Heart left ventricle (tissue), 16 donors: ENCODE results near the gene PRRX2. TPM values are rescaled to one million over a fixed set of nuclear protein-coding genes. Genes with fewer than 3 reads are reported as not detected.
A peak's percentile ranks its signal among the peaks of the same experiment; 100 is the strongest.

Experiments
- ATAC-seq, 4 donors: fragments of 200-7000 bp; cut with Tn5 transposase; one replicate each; pipeline ENCODE4 v1.9.1; 2020 to 2022; ENCODE audit warnings: moderate library complexity in 4 of 4, mild to moderate bottlenecking in 3 of 4, moderate number of reproducible peaks in 1 of 4
- DNase-seq, 5 donors: peaks; one replicate each; pipeline ENCODE4 v3.0.0-alpha.2; 2020
- H3K27ac ChIP-seq, 12 donors: fragments of 200-600 bp; sonication (generic) in 4 of 12; one replicate each; pipeline versions ENCODE4 v1.5.0 to v1.8.0; 2016 to 2022; ENCODE audit warnings: mild to moderate bottlenecking in 2 of 12
- H3K27me3 ChIP-seq, 9 donors: fragments of 200-600 bp; sonication (generic) in 2 of 9; one replicate each; pipeline versions ENCODE4 v1.5.1 to v1.8.0; 2016 to 2022; ENCODE audit warnings: mild to moderate bottlenecking in 3 of 9
- H3K36me3 ChIP-seq, 9 donors: fragments of 200-600 bp; sonication (generic) in 2 of 9; one replicate each; pipeline versions ENCODE4 v1.5.0 to v1.8.0; 2018 to 2022; ENCODE audit warnings: mild to moderate bottlenecking in 2 of 9
- H3K4me1 ChIP-seq, 12 donors: fragments of 200-600 bp; sonication (generic) in 4 of 12; one replicate each; pipeline versions ENCODE4 v1.5.0 to v1.8.0; 2016 to 2022; ENCODE audit warnings: mild to moderate bottlenecking in 3 of 12
- H3K4me3 ChIP-seq, 12 donors: fragments of 200-600 bp; sonication (generic) in 4 of 12; one replicate each; pipeline versions ENCODE4 v1.5.0 to v1.8.0; 2017 to 2022; ENCODE audit warnings: mild to moderate bottlenecking in 9 of 12, moderate library complexity in 4 of 12
- H3K9me3 ChIP-seq, 12 donors: fragments of 200-600 bp; sonication (generic) in 4 of 12; one replicate each; pipeline versions ENCODE4 v1.5.0 to v1.8.0; 2016 to 2022; ENCODE audit warnings: mild to moderate bottlenecking in 1 of 12
- POLR2A ChIP-seq, 2 donors: fragments of 450-650 bp; IDR thresholded peaks; one replicate each; pipeline ENCODE4 v1.6.1; 2017; ENCODE audit warnings: antibody characterized with exemption in 2 of 2, mild to moderate bottlenecking in 2 of 2, moderate library complexity in 2 of 2
- WGBS, 4 donors: extraction: QIAGEN DNeasy Blood & Tissue Kit in 2 of 4; methylation state at CpG; one replicate each; pipeline versions ENCODE4 v1.1.5 to v1.1.7; 2013 to 2018; 5-methylcytosine and 5-hydroxymethylcytosine counted together
- intact Hi-C, 10 donors: fragments of 100-400 bp; cut with DNase I; formaldehyde crosslinking; loops; one replicate each; pipeline versions ENCODE4 v1.11.1 to v1.14.2; 2022
- polyA plus RNA-seq, 2 donors: library from polyadenylated mRNA; stranded (reverse); fragments of 200-250 nt; gene quantifications; one replicate each; pipeline ENCODE4 v1.2.3, GENCODE V29; 2013
- total RNA-seq, 9 donors: library from RNA; depleted of rRNA in 2 of 9; stranded (reverse); fragments of >200 nt in 2 of 9; fragmentation: NEBNext Ultra II Directional in 3 of 9; extraction: Animal tissue kit (Norgen Biotek cat#: 25700) in 3 of 9; gene quantifications; one replicate each; pipeline versions ENCODE4 v1.1.0 to v1.2.4, GENCODE V29; 2016 to 2023
- TF ChIP-seq, protein P1 (sequence below), 12 donors: fragments of 200-600 bp; sonication (generic) in 4 of 12; IDR thresholded peaks; one replicate each; pipeline versions ENCODE4 v1.5.0 to v1.8.0; 2018 to 2022; ENCODE audit warnings: antibody characterized with exemption in 12 of 12, mild to moderate bottlenecking in 5 of 12
- donor health status: ischemic (EF 13 %, LVEDD 7.1; RV severe dilation, severe dysfunction).
- donor health status: healthy with polysubstance abuse.
- donor health status: DM: no; HTN: yes; CAD: no.
- donor health status: DM: no; HTN: no; CAD: no.
- donor health status: ischemic (EF 25% LVEDD 6.9; RV normal size, moderate dysfunction).
- donor health status: ischemic (EF 25% LVEDD 5.7; RV mildly dilated, moderate dysfunction).
- donor health status: healthy.
- donor health status: DM: yes; HTN: yes; CAD: no.
- donor health status: ischemic (EF 35%, LVEDD 5.7; RV mildly dilated, moderate dysfunction).
- donor health status: nonischemic (EF 11% LVEDD 7.7; RV severe dilation, severe dysfunction).
- donor health status: DM: yes; HTN: yes; CAD: no.
- donor health status: PGD.
- donor health status: ischemic (EF 29% LVEDD 5.4; RV normal size, mild dysfunction).
- donor health status: nonischemic (EF 23%, LVEDD 6.1; RV moderate dilation, normal function).

Gene PRRX2
- total and polyA plus RNA-seq, 11 donors = 0.22 to 1.5 (median 0.75) TPM; not detected in 1

DNA sequence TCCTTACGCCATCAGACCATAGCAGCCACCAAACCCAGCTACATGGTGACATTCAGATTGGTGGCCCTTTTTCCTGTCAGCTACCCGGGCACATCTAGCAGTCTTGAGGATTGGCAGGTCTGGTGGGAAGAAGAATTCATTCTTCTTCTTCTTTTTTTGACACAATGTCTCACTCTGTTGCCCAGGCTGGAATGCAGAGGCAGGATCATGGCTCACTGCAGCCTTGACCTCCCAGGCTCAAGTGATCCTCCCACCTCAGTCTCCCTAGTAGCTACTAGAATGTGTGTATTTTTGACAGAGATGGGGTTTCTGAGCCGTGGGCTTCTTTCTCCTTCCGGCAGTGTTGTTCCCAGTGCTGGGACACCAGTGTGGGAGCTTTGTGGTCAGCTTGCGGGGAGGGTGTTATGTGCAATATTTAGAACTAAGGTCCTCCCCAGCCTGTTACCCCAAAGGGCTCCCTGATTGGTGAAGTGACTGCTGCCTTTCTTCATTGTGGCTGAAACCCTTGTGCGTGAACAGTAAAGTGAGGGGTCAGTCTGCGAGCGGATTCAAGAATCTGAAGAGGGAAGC lies 36.1 kb upstream of the PRRX2 start:
- H3K4me1 ChIP-seq = peaks cover 22 to 75% (median 58%) of the 10 kb centered on the region in 12 donors
- H3K4me3 ChIP-seq = no peak overlapping the region
- peaks cover 0 to 28% (median 20%) of the 10 kb centered on the region in 9 donors for H3K36me3 ChIP-seq
- intact Hi-C loops = loop anchor here in 1 of 10 donors (5.0 kb wide), 1 partner anchor 497 kb away; no protein-coding TSS in a partner anchor
- DNase-seq = no peak
- H3K9me3 ChIP-seq = no peaks in the 10 kb centered on the region
- TF ChIP-seq, protein P1, sequence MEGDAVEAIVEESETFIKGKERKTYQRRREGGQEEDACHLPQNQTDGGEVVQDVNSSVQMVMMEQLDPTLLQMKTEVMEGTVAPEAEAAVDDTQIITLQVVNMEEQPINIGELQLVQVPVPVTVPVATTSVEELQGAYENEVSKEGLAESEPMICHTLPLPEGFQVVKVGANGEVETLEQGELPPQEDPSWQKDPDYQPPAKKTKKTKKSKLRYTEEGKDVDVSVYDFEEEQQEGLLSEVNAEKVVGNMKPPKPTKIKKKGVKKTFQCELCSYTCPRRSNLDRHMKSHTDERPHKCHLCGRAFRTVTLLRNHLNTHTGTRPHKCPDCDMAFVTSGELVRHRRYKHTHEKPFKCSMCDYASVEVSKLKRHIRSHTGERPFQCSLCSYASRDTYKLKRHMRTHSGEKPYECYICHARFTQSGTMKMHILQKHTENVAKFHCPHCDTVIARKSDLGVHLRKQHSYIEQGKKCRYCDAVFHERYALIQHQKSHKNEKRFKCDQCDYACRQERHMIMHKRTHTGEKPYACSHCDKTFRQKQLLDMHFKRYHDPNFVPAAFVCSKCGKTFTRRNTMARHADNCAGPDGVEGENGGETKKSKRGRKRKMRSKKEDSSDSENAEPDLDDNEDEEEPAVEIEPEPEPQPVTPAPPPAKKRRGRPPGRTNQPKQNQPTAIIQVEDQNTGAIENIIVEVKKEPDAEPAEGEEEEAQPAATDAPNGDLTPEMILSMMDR (IDR thresholded peaks at IDR 0.05) = no peak
- TF ChIP-seq POLR2A (IDR thresholded peaks at IDR 0.05) = no peak
- no peak for ATAC-seq
- H3K27me3 ChIP-seq = no peaks in the 10 kb centered on the region
- WGBS, 4 donors = 87 to 90% (median 87%) methylated on average over 8 of the region's 8 CpGs
- no peak overlapping the region for H3K27ac ChIP-seq

DNA sequence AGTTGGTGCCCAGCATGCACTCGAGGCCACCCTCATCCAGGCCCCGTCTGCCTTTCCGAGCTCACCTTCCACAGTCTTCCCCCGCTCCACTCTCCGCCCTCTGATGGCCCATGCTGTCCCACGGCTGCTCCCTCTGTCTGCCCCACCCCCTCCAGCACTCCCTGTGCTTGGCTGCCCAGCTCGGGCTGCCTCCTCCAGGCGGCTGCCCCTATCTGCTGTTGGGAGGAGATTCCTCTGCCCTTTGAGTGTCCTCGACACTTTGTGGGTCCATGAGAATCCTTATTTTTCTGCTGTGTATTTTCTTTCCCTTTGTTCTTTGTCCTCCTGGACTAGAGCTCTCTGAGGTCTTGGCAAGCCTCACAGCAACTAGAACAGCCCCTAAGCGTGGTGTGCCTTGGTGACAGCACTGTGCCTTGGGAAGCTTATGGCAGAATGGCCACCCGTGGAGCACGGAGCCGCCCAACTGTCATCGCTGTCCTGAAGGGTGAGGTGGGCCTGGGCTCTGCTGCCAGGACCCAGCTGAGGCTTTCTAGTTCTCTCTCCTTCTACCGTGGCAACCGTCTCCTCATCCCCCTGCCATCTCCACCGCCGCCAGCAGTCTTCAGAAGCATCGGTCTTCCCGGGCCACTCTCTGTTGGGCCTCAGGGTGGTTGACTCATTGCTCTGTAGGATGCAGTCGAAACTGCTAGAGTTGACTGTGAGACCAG lies 34.3 kb upstream of the PRRX2 start:
- H3K27ac ChIP-seq = peak overlapping the region in 7 of 12 donors; percentile 38 to 60 (median 53)
- intact Hi-C loops = no loop called here
- no peaks in the 10 kb centered on the region for H3K9me3 ChIP-seq
- peaks cover 8 to 44% (median 37%) of the 10 kb centered on the region in 9 donors for H3K36me3 ChIP-seq
- no peaks in the 10 kb centered on the region for H3K27me3 ChIP-seq
- H3K4me3 ChIP-seq = peak overlapping the region in 1 of 12 donors; percentile 7
- TF ChIP-seq POLR2A (IDR thresholded peaks at IDR 0.05) = no peak
- TF ChIP-seq, protein P1 (IDR thresholded peaks at IDR 0.05) = peak in 1 of 12 donors; percentile 8
- WGBS, 4 donors = 55 to 69% (median 60%) methylated on average over 15 to 21 of the region's 21 CpGs
- DNase-seq (peak in 1 of 5 donors; percentile 68), ATAC-seq (peak; percentile 46 to 52 (median 49))
- H3K4me1 ChIP-seq = peaks cover 22 to 67% (median 53%) of the 10 kb centered on the region in 12 donors

DNA sequence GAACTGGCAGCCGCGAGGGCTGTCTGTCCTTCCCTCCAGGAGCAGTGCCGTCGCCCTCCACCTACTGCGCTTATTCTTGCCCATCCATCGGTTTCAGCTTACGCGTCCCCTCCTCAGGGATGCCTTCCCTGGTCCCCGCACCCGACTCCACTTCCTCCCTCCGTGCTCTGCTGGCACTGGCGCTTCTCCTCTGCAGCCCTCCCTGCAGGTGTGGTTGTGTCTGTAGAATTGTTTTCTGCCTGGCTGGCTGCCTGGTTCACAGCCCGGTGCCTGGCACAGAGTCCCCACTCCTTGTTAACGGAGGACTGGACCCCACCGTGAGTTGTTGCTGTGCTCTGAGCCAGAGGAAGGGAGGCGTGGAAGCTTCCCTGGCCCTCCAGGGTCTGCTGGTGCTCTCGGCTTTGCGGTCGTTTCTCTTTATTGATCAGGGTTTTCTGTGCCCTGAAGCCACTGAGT lies 33.7 kb upstream of the PRRX2 start:
- Histone ChIP-seq H3K36me3 (peaks cover 8 to 50% (median 43%) of the 10 kb centered on the region in 9 donors), H3K4me1 (peaks cover 22 to 63% (median 52%) of the 10 kb centered on the region in 12 donors), H3K27me3 (no peaks in the 10 kb centered on the region), H3K9me3 (no peaks in the 10 kb centered on the region), H3K27ac (peak overlapping the region in 5 of 12 donors; percentile 38 to 57 (median 49)), H3K4me3 (no peak overlapping the region)
- intact Hi-C loops = no loop called here
- 63 to 73% (median 69%) methylated on average over 18 to 19 of the region's 19 CpGs for WGBS, 4 donors
- TF ChIP-seq, protein P1 (IDR thresholded peaks at IDR 0.05) = no peak
- no peak for TF ChIP-seq POLR2A (IDR thresholded peaks at IDR 0.05)
- peak in 1 of 4 donors; percentile 3 for ATAC-seq
- DNase-seq = no peak

DNA sequence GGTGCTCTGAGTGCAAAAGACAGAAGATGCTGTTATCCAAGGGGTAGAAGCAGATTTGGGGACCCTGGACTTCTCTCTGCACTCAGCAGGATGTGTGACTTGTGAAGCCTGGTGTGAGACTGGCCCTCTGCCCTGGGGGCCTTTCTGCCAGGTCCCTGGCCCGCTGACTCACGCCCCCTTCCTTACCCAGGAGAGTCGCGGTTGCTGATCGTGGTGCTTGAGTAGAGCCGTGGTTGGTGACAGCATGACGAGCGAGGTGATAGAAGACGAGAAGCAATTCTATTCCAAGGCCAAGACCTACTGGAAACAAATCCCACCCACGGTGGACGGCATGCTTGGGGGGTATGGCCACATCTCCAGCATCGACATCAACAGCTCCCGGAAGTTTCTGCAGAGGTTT lies 33.0 kb upstream of the PRRX2 start:
- no peak for TF ChIP-seq POLR2A (IDR thresholded peaks at IDR 0.05)
- TF ChIP-seq, protein P1 (IDR thresholded peaks at IDR 0.05) = no peak
- Histone ChIP-seq H3K9me3 (no peaks in the 10 kb centered on the region), H3K27ac (no peak overlapping the region), H3K36me3 (peaks cover 8 to 57% (median 50%) of the 10 kb centered on the region in 9 donors), H3K4me3 (no peak overlapping the region), H3K27me3 (no peaks in the 10 kb centered on the region), H3K4me1 (peaks cover 17 to 56% (median 45%) of the 10 kb centered on the region in 12 donors)
- intact Hi-C loops = no loop called here
- peak in 1 of 4 donors; percentile 12 for ATAC-seq
- no peak for DNase-seq
- 52 to 59% (median 56%) methylated on average over 7 to 13 of the region's 13 CpGs for WGBS, 4 donors
